ENCODE data around the gene GRAMD4.
A peak's percentile ranks its signal among the peaks of the same experiment; 100 is the strongest.

GRAMD4 gene

GRCh38 chr22:46588279-46589140, 31.7 kb upstream of the GRAMD4 start:
- no peak for TF ChIP-seq CTCF (IDR thresholded peaks at IDR 0.05; ENCODE audit: low read length, missing control alignments)
- DNase-seq (ENCODE audit: low read depth), result no peak
- no peak overlapping the region for H3K4me3 ChIP-seq (replicated peaks; ENCODE audit: low read depth, low read length)

DNA sequence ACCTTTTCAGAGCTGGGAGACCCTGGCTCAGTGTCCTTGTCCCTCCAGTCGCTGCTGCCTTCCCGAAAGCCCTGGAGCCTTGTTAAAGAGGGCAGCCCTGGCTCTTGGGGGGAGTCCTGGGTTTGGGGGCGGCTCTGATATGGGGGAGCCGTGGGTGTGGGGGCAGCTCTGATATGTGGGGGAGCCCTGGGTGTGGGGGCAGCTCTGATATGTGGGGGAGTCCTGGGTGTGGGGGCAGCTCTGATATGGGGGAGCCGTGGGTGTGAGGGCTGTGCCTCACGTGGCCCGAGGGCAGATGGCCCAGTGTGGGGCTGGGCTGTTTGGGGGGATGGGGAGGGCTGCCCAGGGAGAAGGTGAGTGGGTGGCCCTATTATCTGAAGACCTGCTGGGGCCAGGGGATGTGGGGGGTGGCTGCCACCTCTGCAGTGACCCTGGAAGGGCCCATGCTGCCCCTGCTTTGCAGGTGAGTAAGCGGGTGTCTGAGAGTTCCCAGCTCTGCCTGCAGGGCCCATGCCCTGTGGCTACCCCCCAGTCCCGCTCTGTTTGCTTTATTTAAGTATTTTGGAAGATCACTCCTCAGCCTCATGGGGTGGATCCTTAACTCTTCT, 30.9 kb upstream of the GRAMD4 start:
- H3K4me3 ChIP-seq (replicated peaks; ENCODE audit: low read depth, low read length), result no peak overlapping the region
- no peak for DNase-seq (ENCODE audit: low read depth)
- no peak for TF ChIP-seq CTCF (IDR thresholded peaks at IDR 0.05; ENCODE audit: low read length, missing control alignments)

DNA sequence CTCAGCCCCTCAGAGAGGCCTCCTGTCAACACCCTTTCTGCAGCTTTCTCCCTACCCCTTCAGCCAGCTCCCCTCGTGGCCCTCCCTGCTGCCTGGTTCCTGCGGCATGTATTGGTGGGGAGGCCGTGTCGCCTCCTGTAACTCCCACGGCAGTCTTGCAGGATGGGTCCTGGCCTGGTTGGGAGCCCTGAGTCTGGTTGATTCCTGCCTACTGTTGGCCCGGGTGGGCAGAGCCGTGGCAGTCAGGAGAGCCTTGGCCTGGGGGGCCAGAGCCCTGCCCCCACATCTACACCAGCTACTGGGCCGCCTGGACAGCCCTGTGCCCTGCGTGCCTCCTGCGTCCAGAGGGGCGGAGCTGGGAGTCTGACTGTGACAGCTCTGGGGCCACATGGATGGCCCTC, 30.3 kb upstream of the GRAMD4 start:
- H3K4me3 ChIP-seq (replicated peaks; ENCODE audit: low read depth, low read length), result no peak overlapping the region
- no peak for TF ChIP-seq CTCF (IDR thresholded peaks at IDR 0.05; ENCODE audit: low read length, missing control alignments)
- no peak for DNase-seq (ENCODE audit: low read depth)

DNA sequence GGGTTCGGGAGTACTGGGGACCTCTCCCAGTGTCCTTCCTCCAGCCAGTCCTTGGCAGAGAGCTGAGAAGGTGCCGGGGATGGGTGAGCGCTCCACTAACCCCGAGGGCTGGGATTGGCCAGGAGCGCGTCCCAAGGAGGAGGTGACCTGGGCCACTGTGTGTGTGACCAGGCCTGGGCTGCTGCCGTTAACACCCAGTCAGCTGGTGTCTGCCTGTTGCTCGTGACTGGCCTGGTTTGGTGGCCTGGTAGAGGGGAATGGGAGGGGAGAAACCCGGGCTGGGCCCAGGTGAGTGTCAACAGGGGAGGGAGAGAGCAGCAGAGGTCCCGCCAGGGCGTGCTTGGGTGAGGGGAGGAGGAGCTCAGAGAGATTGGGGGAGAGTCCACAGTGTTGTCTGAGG, 29.9 kb upstream of the GRAMD4 start:
- TF ChIP-seq CTCF (IDR thresholded peaks at IDR 0.05; ENCODE audit: low read length, missing control alignments), result no peak
- DNase-seq (ENCODE audit: low read depth), result no peak
- no peak overlapping the region for H3K4me3 ChIP-seq (replicated peaks; ENCODE audit: low read depth, low read length)

- H3K4me3 ChIP-seq (replicated peaks; ENCODE audit: low read depth, low read length), result no peak overlapping the region
- no peak for DNase-seq (ENCODE audit: low read depth)
- TF ChIP-seq CTCF (IDR thresholded peaks at IDR 0.05; ENCODE audit: low read length, missing control alignments), result no peak
Measured at GRCh38 chr22:46591930-46592329, 28.3 kb upstream of the GRAMD4 start.

- H3K4me3 ChIP-seq (replicated peaks; ENCODE audit: low read depth, low read length), result peak overlapping the region; percentile 30
- TF ChIP-seq CTCF (IDR thresholded peaks at IDR 0.05; ENCODE audit: low read length, missing control alignments), result no peak
- peak; percentile 41 for DNase-seq (ENCODE audit: low read depth)
Measured at GRCh38 chr22:46592390-46592872, 27.8 kb upstream of the GRAMD4 start.
